HG03097 (cell line): ENCODE measurements around the gene IL16.

Experiments used
- ATAC-seq: cut with Tn5 transposase; IDR thresholded peaks from one replicate; pipeline ENCODE4 v1.9.1; 2021; ENCODE audit not compliant: unreplicated experiment, low FRiP score

Gene IL16

DNA sequence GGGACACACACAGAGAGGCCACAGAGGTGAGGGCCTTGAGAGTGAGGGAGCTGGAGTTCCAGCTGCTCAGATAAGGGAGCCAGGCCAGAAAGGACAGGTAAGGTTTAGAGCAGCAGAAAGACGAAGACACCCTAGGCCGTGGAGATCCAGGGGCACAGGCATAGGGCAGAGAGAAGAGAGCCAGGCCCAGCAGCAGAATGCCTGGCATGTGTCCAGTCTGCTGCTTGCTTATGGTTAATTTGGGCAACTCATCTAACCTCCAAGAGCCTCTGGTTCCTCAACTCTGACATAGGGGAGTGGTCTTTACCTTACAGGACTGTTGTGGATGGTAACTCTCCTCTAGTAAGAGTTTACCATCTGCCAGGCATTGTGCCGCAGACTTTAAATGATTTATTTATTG, 91.4 kb downstream of the IL16 start:
- ATAC-seq, result no peak

DNA sequence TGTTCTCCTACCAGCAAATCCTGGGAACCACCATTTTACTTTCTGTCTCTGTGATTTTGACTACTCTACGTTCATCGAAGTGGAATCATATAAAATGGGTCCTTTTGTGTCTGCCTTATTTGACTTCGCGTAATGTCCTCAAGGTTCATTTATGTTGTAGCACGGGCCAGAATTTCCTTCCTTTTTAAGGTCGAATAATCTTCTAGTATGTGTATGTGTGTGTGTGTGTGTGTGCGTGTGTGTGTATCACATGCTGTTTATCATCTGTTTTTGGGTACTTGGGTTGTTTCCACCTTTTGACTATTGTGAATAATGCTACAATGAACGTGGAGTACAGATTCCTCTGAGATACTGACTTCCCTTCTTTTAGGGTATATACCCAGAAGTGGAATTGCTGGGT, 91.9 kb downstream of the IL16 start:
- no peak for ATAC-seq

DNA sequence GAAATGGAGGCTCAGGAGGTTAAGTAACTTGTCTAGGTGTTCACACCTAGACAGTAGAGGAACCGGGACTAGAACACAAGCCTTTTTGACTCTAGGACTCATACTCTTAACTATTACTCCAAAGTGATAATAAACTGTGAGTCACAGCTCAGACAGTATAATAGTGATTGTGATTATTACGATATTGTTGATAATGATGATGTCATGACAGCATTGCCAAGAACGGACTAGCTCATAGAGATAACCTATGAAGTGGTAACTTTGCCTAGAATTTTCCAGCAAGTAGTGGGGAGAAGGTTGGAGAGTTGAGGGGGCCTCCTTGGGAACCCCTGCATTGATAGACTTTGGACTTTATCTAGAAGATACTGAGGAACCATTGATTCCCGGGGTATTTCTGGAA, 93.2 kb downstream of the IL16 start:
- ATAC-seq, result no peak

DNA sequence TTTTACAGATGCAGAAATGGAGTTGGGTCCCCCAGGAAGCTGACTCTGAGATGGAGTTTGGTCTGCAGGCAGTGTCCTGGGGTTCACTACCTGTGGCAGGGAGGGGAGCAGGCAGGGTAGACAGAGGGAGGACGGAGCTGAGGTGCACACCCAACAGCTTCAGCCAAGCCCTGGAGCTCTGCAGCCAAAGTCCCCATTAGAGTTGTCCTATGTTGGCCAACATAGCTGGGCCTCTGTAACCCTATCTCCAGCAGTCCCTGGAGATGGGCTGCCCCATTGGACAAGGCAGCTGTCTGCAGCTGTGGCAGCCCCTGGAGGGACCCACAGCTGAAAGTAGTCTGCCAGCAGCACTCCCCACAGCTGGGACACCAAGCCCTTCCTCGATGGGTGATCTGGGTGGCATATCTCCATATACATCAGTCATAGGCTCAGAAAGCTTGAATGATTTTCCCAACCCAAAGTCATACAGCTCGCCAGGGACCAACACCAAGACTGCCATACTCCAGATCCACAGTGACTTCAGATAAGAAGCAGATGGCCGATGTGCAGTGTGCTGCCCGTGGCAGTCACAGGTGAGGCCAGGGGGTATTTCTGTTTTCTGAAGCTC, 95.3 kb downstream of the IL16 start:
- no peak for ATAC-seq

DNA sequence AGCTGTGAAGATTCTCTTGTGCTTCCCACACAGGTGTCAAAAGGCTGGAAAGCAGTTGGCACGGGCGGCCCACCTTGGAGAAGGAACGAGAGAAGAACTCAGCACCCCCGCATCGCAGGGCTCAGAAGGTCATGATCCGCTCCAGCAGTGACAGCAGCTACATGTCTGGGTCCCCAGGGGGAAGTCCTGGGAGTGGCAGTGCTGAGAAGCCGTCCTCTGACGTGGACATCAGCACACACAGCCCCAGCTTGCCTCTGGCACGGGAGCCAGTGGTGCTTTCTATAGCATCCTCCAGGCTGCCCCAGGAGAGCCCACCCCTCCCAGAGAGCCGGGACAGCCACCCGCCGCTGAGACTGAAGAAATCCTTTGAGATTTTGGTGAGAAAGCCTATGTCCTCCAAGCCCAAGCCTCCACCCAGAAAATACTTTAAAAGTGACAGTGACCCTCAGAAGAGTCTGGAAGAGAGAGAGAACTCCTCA, 95.9 kb downstream of the IL16 start:
- ATAC-seq, result peak; percentile 19

DNA sequence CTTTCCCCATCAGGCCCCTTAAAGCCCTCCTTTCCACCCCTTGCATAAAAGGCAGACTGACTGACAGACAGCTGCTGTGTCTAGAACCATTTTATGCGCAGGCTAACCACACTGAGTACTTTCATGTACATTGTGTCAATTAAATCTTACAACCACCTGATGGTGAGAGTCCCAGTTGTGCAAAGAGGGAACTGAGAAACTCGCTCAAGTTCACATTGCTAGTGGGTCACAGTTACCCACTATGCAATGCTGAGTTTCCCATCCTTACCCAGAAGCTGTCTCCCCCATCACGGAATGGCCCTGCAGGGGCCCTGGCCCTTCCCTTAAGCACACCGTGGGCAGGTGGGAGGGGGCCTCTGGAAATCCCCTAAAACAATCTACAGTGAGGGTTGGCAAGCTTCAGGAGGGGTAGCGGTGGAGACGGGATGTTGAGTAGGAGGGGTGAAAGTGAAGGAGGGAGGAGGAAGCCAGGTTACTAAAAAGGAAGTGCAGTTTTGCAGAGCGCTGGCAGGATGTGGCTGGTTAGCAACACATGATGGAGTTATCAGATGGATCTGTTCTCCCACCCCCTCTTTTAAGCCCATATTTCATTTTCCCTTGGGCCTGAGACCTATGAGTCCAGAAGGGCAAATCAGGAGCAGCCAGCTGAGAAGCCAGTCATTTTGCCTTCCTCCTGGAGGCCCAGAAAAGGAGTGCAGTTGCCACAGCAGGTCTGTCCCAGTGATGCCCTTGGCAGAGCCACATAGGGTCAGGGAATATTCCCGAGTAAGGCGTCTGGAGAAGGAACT, 97.2 kb downstream of the IL16 start:
- ATAC-seq, result peak; percentile 62

DNA sequence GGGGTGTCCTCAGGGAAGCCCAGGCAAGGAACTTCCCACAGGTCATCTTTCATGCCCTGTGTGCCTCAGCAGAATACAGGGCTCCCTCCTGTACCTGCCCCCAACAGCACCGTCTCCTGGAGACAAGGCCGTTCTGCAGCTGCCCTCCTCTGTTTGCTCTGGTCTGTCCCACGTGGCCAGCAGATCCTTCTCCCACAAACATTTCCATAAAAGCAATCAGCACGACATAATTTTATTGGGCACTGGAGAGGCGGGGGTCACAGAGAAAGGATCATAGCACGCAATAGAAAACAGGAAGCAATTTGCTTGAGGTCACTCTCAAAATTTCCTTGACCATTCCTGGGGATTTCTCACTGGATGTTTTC, 97.8 kb downstream of the IL16 start:
- no peak for ATAC-seq

DNA sequence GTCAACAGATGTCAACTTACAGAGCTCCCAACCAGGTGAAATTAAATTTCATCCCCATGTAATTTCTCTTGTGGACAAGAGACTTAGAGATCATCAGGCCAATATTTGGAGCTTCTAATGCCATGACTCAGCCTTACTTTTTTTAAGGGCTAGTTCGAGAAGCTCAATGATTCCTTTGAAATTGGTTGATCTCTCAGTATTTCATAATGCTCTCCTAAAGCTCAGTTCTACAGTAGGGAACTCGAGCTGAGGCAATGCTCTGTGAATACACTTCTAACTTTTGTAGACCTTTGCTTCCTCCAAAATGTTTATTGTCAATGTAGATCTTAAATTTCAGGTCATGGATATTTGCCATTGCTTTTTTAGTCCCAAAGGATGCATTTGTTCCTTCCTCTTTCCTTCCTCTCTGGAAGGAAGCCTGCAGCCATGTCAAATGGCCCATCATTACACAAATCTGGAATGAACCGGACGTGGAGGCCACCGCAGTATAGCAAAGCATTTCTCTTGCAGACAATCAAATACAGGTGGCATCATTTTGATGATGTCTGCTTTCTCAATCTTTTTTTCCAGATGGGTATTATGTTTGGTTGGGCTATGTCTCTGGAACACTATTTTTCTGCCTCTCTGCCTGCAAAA, 98.9 kb downstream of the IL16 start:
- ATAC-seq, result no peak

DNA sequence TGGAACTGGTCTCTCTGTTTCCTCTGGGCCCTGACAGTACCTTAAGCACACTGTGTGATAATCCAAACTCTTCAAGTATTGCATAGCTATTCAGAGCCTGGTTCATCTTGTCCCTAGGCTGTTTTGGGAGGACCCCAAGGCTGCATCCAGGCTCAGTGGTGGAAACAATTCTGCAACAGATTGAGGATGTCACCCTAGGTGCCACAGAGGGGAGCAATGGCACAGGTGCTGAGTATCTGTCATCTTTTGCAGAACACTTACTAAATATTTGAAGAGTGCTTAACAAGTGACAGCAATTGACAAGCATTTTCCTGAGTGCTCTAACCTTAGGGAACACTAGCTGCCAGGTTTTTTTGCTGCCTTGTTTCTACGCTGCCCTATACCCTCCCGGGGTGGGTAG, 99.5 kb downstream of the IL16 start:
- no peak for ATAC-seq

DNA sequence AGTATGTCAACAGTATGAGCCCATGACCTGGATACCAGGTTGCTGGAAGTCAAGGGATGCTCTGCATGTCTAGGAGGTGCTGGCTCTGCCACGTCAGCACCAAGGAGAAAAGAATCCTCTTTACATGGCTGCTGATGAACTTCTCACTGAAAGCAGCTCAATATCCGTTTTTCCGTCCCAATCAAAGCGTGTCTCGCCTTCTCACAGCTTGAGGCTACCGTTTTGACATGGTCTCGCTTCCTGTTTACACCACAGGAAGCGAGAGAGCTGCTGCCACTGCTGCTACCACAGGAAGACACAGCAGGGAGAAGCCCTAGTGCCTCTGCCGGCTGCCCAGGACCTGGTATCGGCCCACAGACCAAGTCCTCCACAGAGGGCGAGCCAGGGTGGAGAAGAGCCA, 100.0 kb downstream of the IL16 start:
- ATAC-seq, result peak; percentile 53

DNA sequence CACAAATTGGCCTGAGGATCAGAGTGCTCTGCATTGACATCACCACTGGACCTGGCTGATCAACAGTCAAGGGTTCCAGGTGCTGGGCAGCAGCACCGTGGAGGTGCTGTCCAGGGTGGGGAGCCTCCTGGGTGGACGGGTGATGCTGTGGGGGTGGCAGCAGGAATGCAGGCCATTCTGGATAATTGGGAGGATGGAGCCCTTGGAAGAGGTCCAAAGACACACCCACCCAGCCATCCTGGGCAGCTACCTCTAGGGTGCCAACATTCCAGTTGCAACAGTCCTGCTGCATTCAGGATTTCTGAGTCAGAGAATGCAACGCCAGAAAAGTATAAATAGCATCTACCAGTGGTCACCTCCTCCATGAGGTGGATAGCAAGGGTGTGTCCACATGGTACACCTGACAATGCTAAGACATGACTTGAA, 100.5 kb downstream of the IL16 start:
- ATAC-seq, result no peak

DNA sequence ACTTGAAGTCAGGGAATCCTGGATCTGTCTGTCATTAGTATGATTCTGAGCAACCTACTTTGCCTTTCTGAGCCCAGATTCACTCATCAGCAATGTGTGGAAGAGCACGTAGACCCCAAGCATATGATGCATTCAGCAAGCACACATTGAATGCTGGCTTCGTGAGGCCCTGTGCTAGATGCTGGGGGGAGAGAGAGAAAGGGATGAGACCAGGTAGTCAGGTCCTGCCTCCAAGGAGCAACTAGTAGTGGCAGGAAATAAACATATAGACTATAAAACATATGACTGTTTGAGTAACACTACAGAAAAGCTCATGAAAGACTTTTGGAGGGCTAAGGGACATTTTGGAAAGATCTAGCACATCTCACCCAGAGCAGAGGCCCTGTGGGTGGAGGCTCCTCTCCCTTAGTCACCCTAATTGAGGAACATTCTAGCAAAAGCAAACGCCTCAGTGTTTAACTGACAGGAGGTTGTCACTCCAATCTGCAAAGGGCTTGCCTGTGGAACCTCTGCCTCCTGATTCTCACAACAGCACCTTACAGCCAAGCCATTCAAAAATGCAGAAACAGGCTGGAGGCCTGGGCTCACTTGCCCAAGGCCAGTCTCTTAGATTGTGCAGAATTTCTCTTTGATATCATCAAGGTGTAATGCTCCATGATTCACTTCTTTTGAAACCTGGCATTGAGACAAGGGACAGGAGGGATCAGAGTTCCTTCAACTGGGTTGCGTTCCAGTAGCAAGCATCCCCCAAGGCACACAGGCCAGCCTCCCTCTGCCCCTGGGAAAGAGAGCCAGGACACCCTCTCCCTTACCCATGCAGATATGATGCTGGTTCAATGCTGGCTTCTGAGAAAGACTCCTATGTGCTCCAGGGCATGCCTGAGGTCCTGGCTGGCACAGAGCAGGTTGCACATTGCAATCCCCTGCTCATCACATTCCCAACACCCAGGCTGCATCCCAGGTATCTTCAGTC, 101.2 kb downstream of the IL16 start:
- ATAC-seq, result no peak

DNA sequence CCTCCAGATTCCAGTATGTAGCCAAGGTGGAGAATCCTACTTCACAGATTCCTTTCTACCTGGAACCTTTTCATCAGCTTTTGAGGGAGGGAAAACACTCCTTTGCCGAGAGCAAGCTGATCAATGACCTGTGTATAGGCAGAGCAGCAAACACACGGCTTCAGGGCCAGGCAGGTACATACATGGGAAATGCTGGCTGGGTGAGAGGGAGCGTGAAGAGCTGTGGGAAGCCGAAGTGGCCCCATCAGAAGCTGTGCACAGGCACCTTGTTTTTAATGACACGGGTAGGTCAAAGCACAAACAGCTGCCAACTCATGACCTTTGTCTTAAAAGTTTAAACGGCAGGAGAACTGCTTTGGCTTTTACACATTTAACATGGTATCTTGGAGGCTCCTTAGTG, 101.9 kb downstream of the IL16 start:
- ATAC-seq, result no peak

DNA sequence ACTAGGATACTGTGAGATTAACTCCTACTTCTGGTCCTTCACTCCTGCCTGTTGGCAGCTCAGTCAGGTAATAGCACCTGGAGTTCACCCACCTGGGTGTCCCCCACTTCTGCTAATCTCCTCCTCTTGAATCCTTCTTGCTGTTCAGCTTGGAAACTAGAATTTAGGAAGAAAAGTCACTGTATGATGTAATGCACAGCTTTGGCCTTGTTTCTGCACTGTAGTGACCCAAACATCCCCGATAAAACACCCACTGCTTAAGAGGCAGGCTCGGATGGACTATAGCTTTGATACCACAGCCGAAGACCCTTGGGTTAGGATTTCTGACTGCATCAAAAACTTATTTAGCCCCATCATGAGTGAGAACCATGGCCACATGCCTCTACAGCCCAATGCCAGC, 102.5 kb downstream of the IL16 start:
- no peak for ATAC-seq

DNA sequence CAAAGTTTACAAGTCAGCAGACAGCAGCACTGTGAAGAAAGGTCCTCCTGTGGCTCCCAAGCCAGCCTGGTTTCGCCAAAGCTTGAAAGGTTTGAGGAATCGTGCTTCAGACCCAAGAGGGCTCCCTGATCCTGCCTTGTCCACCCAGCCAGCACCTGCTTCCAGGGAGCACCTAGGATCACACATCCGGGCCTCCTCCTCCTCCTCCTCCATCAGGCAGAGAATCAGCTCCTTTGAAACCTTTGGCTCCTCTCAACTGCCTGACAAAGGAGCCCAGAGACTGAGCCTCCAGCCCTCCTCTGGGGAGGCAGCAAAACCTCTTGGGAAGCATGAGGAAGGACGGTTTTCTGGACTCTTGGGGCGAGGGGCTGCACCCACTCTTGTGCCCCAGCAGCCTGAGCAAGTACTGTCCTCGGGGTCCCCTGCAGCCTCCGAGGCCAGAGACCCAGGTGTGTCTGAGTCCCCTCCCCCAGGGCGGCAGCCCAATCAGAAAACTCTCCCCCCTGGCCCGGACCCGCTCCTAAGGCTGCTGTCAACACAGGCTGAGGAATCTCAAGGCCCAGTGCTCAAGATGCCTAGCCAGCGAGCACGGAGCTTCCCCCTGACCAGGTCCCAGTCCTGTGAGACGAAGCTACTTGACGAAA, 103.1 kb downstream of the IL16 start:
- ATAC-seq, result no peak

DNA sequence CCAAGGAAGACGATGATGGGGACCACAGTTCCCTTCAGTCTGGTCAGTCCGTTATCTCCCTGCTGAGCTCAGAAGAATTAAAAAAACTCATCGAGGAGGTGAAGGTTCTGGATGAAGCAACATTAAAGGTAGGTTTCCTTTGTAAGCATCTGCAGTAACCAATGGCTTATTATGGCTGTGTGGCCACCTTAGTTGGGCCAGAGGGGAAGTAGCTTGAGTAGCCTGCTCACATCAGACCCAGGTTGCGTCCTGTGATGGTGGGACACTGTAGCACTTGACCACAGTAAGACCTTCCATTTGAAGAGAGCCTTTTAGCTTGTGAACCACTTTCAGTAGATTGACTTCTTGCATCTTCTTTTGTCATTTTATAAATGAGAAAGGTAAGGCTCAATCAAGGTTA, 104.7 kb downstream of the IL16 start:
- ATAC-seq, result peak; percentile 0

DNA sequence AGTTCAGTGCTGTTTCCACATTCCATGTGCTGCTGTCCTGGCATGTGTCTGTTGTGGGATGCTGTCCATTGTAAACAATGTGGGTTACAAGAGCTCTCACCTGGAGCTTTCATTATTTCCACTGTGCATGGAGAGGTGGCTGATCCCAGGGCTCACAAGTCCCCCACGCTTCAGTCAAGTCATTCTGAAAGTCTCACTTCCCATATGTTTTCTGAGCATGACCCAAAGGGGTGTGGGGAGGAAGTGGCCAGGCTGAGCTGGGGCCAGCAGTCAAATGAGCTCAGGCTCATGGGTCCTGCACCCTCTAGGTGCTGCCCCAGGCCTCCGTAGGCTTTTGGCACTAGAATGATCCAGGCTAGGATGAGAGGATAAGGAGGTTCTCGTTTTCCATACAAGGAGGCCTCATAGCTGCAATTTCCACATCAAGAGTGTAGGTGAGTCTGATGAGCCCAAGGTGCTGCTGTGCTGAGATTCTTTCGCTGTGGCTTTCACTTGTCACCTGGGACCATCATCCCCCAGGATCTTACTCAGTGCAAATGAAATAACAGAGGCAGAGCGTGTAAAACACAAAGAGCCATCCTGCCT, 105.2 kb downstream of the IL16 start:
- peak; percentile 87 for ATAC-seq

DNA sequence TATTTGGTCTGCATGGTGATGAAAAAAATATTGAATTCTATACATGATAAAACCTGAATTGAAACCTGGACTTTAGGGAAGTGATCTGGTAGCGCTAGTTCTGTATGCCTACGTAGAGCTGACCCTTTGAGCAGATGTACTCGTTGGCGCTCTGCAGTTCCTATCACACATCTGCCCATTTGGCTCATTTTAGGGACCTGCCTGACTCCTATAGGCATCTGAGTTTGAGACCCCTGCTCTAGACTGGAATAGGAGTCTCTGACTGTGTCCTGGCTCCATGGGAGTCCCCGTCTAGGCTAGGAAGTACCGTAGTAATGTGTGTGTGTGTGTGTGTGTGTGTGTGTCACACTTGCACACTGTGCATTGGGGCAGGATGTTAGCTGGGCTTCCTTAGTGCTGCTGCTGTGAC, 106.0 kb downstream of the IL16 start:
- ATAC-seq, result no peak

DNA sequence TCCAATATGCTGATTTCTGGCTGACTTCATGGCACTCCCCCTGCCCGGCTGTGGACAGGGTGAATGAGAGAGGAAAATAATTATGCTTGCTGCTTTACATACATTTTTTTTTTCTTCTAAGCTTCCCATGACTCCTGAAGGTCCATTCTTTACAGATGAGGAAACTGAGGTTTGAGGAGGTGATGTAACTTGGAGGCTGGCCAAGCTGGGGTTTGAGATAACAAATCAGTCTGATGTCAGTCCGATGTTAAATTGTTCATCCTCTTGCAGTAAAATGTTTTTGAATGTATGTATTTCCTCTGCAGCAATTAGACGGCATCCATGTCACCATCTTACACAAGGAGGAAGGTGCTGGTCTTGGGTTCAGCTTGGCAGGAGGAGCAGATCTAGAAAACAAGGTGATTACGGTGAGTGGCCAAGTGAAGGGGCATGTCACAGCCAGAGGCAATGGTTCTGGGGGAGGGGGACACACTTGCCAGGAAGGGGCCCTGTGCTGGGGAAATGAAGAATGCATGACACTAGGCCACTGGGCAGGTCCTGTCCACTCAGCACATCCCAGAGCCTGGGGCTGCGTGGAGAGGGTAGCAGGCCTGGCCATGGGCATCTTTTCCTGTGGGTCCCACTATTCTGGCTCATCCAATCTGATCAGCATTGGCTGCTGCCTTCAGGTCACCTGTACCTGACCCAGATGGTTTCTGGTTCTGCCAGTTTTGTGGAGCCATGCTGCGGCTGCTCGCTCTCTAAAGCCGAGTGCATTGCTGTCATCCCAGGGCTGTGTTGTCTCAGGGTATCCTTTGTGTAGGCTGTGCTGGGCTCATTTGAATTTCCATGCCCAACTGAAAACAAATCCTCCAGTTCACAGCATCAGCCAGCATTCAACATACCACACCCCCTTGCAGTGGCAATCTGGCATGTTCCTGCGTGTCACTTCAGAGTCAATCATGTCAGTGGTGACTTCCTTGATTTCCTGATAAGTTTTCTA, 106.9 kb downstream of the IL16 start:
- no peak for ATAC-seq
